ENCODE measurements around the gene SNX18. TPM values are rescaled to one million over a fixed set of nuclear protein-coding genes. Genes with fewer than 3 reads are reported as not detected.

The SNX18 gene
- polyA plus RNA-seq, 1 donor from 2014 or later: 7.9 TPM

DNA sequence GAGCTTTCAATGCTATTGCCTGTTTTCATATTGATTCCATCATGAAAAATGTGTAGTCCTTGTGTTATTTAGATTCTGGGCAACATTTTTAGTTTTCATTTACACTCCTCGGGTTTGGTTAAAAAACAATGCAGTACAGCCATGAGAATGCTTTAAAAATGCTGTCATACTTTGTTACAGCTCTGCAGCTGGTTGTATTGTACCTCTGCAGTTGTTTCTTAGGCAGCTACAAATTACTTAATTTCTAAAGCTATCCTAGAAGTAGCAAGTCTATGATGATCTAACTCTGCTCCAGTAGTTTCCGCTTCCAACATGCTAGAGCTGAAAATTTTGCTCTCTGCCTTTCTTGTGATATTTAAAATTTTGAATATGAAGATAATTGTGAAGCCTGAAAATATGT, 20.2 kb downstream of the SNX18 start:
- no peak for TF ChIP-seq EZH2 (IDR thresholded peaks at IDR 0.05; ENCODE audit: borderline replicate concordance, insufficient read depth, low read length, poor library complexity, severe bottlenecking)
- no peak for TF ChIP-seq POLR2AphosphoS5 (IDR thresholded peaks at IDR 0.05)
- TF ChIP-seq MXI1 (conservative IDR thresholded peaks at IDR 0.05; ENCODE audit: poor library complexity, severe bottlenecking): no peak
- TF ChIP-seq SMC3 (conservative IDR thresholded peaks at IDR 0.05; ENCODE audit: poor library complexity): no peak
- TF ChIP-seq REST (IDR thresholded peaks at IDR 0.05; ENCODE audit: borderline replicate concordance): no peak
- no peak for TF ChIP-seq EP300 (conservative IDR thresholded peaks at IDR 0.05; ENCODE audit: poor library complexity, severe bottlenecking)
- TF ChIP-seq, protein P1, sequence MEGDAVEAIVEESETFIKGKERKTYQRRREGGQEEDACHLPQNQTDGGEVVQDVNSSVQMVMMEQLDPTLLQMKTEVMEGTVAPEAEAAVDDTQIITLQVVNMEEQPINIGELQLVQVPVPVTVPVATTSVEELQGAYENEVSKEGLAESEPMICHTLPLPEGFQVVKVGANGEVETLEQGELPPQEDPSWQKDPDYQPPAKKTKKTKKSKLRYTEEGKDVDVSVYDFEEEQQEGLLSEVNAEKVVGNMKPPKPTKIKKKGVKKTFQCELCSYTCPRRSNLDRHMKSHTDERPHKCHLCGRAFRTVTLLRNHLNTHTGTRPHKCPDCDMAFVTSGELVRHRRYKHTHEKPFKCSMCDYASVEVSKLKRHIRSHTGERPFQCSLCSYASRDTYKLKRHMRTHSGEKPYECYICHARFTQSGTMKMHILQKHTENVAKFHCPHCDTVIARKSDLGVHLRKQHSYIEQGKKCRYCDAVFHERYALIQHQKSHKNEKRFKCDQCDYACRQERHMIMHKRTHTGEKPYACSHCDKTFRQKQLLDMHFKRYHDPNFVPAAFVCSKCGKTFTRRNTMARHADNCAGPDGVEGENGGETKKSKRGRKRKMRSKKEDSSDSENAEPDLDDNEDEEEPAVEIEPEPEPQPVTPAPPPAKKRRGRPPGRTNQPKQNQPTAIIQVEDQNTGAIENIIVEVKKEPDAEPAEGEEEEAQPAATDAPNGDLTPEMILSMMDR (IDR thresholded peaks at IDR 0.05; ENCODE audit: poor library complexity, severe bottlenecking): no peak
- TF ChIP-seq RAD21 (conservative IDR thresholded peaks at IDR 0.05): no peak
- TF ChIP-seq TAF1 (IDR thresholded peaks at IDR 0.05; ENCODE audit: low read depth): no peak
- Histone ChIP-seq H4K20me1 (ENCODE audit: insufficient read depth) (no peaks in the 10 kb centered on the region), H2AFZ (ENCODE audit: low read depth, low read length) (no peak overlapping the region), H3K79me2 (replicated peaks; ENCODE audit: insufficient read depth, low read length) (peaks cover 63% of the 10 kb centered on the region), H3K36me3 (ENCODE audit: insufficient read depth, low read length) (no peaks in the 10 kb centered on the region), H3K4me2 (ENCODE audit: low read length) (no peak overlapping the region), H3F3A (ENCODE audit: insufficient read depth, low read length, poor library complexity, severe bottlenecking) (no peaks in the 10 kb centered on the region), H3K9me3 (ENCODE audit: low read length) (no peaks in the 10 kb centered on the region), H3K4me3 (ENCODE audit: low read length) (no peak overlapping the region), H3K27me3 (ENCODE audit: insufficient read depth, low read depth, low read length) (no peaks in the 10 kb centered on the region), H3K9me2 (ENCODE audit: insufficient read depth, low read length) (no peaks in the 10 kb centered on the region), H3K9ac (ENCODE audit: low read length) (no peak overlapping the region), H3K27ac (ENCODE audit: low read length) (no peak overlapping the region)

- Histone ChIP-seq H3K36me3 (ENCODE audit: insufficient read depth, low read length) (no peaks in the 10 kb centered on the region), H3K79me2 (replicated peaks; ENCODE audit: insufficient read depth, low read length) (peaks cover 59% of the 10 kb centered on the region), H2AFZ (ENCODE audit: low read depth, low read length) (no peak overlapping the region), H3F3A (ENCODE audit: insufficient read depth, low read length, poor library complexity, severe bottlenecking) (no peaks in the 10 kb centered on the region), H4K20me1 (ENCODE audit: insufficient read depth) (no peaks in the 10 kb centered on the region), H3K4me3 (ENCODE audit: low read length) (no peak overlapping the region), H3K9me3 (ENCODE audit: low read length) (no peaks in the 10 kb centered on the region), H3K27ac (ENCODE audit: low read length) (no peak overlapping the region), H3K9me2 (ENCODE audit: insufficient read depth, low read length) (no peaks in the 10 kb centered on the region), H3K4me2 (ENCODE audit: low read length) (no peak overlapping the region), H3K9ac (ENCODE audit: low read length) (no peak overlapping the region), H3K27me3 (ENCODE audit: insufficient read depth, low read depth, low read length) (no peaks in the 10 kb centered on the region)
- no peak for TF ChIP-seq SMC3 (conservative IDR thresholded peaks at IDR 0.05; ENCODE audit: poor library complexity)
- no peak for TF ChIP-seq RAD21 (conservative IDR thresholded peaks at IDR 0.05)
- TF ChIP-seq MXI1 (conservative IDR thresholded peaks at IDR 0.05; ENCODE audit: poor library complexity, severe bottlenecking): no peak
- TF ChIP-seq EZH2 (IDR thresholded peaks at IDR 0.05; ENCODE audit: borderline replicate concordance, insufficient read depth, low read length, poor library complexity, severe bottlenecking): no peak
- TF ChIP-seq EP300 (conservative IDR thresholded peaks at IDR 0.05; ENCODE audit: poor library complexity, severe bottlenecking): no peak
- TF ChIP-seq, protein P1 (IDR thresholded peaks at IDR 0.05; ENCODE audit: poor library complexity, severe bottlenecking): no peak
- TF ChIP-seq POLR2AphosphoS5 (IDR thresholded peaks at IDR 0.05): no peak
- TF ChIP-seq REST (IDR thresholded peaks at IDR 0.05; ENCODE audit: borderline replicate concordance): no peak
Observed at GRCh38 chr5:54538156-54538555, 20.6 kb downstream of the SNX18 start.
